Lower lobe of right lung (tissue), 2 donors: Measurements from ENCODE around the gene CDK8. TPM values are rescaled to one million over a fixed set of nuclear protein-coding genes. Genes with fewer than 3 reads are reported as not detected.
A peak's percentile ranks its signal among the peaks of the same experiment; 100 is the strongest.

Source experiments
- ATAC-seq, 2 donors: fragments of 200-7000 bp; cut with Tn5 transposase; one replicate each; pipeline ENCODE4 v1.9.1; 2020 to 2022; ENCODE audit warnings: mild to moderate bottlenecking in 2 of 2, moderate library complexity in 2 of 2
- DNase-seq: peaks from one replicate; pipeline ENCODE4 v3.0.0-alpha.2; 2020
- H3K27ac ChIP-seq: fragments of 200-600 bp; one replicate; pipeline ENCODE4 v1.8.0; 2022
- H3K27me3 ChIP-seq: fragments of 200-600 bp; one replicate; pipeline ENCODE4 v1.8.0; 2022; ENCODE audit warnings: low read depth
- H3K36me3 ChIP-seq: fragments of 200-600 bp; one replicate; pipeline ENCODE4 v1.8.0; 2022; ENCODE audit warnings: mild to moderate bottlenecking
- H3K4me1 ChIP-seq: fragments of 200-600 bp; one replicate; pipeline ENCODE4 v1.8.0; 2022
- H3K4me3 ChIP-seq: fragments of 200-600 bp; one replicate; pipeline ENCODE4 v1.8.0; 2022; ENCODE audit warnings: mild to moderate bottlenecking
- H3K9me3 ChIP-seq: fragments of 200-600 bp; one replicate; pipeline ENCODE4 v1.8.0; 2022
- CTCF ChIP-seq: fragments of 200-600 bp; IDR thresholded peaks from one replicate; pipeline ENCODE4 v1.8.0; 2022; ENCODE audit warnings: antibody characterized with exemption, mild to moderate bottlenecking
- intact Hi-C: fragments of 100-400 bp; cut with DNase I; formaldehyde crosslinking; loops from one replicate; pipeline ENCODE4 v1.11.0; 2022
- total RNA-seq: library from RNA; stranded (reverse); fragmentation: NEBNext Ultra II Directional; extraction: Animal tissue kit (Norgen Biotek cat#: 25700); gene quantifications from one replicate; pipeline ENCODE4 v1.2.1, GENCODE V29; 2021
- donor health status: DM: no; HTN: yes; CAD: no; lungs with severe emphysema.

CDK8 gene
- total RNA-seq, 1 donor from 2014 or later = 10.3 TPM

GRCh38 chr13:26320766-26321165 is 66.8 kb downstream of the CDK8 start:
- peaks cover 16% of the 10 kb centered on the region for H3K4me1 ChIP-seq
- H3K36me3 ChIP-seq = no peaks in the 10 kb centered on the region
- DNase-seq (no peak), ATAC-seq (no peak)
- H3K4me3 ChIP-seq = no peak overlapping the region
- intact Hi-C loops = no loop called here
- TF ChIP-seq CTCF = no peak
- no peaks in the 10 kb centered on the region for H3K27me3 ChIP-seq
- no peaks in the 10 kb centered on the region for H3K9me3 ChIP-seq
- H3K27ac ChIP-seq = no peak overlapping the region

DNA sequence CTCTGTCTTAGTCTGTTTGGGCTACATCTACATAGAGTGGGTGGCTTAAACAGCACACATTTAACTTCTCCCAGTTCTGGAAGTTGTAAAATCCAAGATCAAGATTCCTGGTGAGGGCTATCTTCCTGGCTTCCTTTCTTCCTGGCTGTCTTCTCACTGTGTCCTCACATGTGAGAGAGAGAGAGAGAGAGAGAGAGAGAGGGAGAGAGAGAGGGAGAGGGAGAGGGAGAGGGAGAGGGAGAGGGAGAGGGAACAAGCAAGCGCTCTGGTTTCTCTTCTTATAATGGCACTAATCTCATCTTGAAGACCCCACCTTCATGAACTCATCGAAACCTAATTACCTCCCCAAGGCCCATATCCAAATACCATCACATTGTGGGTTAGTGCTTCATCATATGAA is 69.2 kb downstream of the CDK8 start:
- H3K4me1 ChIP-seq = peaks cover 23% of the 10 kb centered on the region
- no peaks in the 10 kb centered on the region for H3K27me3 ChIP-seq
- H3K36me3 ChIP-seq = no peaks in the 10 kb centered on the region
- TF ChIP-seq CTCF = no peak
- H3K9me3 ChIP-seq = no peaks in the 10 kb centered on the region
- no peak overlapping the region for H3K4me3 ChIP-seq
- DNase-seq = no peak
- no peak for ATAC-seq
- no peak overlapping the region for H3K27ac ChIP-seq
- intact Hi-C loops = no loop called here

- no peaks in the 10 kb centered on the region for H3K9me3 ChIP-seq
- no peaks in the 10 kb centered on the region for H3K36me3 ChIP-seq
- peaks cover 23% of the 10 kb centered on the region for H3K4me1 ChIP-seq
- no peak for TF ChIP-seq CTCF
- no peak overlapping the region for H3K27ac ChIP-seq
- H3K4me3 ChIP-seq = no peak overlapping the region
- intact Hi-C loops = no loop called here
- ATAC-seq = no peak
- H3K27me3 ChIP-seq = no peaks in the 10 kb centered on the region
- DNase-seq = no peak
These were observed 69.8 kb downstream of the CDK8 start for GRCh38 chr13:26323764-26324163.

DNA sequence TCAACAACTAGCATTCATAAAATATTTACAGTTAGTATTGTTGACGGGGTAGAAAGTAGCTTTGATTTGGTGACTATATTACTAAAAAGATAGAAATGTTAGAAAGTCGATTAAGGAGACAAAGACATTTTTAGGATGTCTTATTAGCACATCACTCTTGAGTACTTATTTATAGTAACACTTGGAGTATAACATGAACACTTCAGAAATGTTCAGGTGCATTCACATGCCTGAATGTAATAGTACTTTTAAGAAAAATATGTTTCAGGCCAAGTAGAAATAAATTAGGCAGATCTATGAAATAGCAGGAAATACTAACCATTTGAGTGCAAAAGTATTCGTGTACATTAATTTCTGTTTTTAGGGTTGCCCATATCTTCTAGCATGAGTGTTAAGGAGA is 70.4 kb downstream of the CDK8 start:
- peak in 1 of 2 donors; percentile 59 for ATAC-seq
- intact Hi-C loops = no loop called here

GRCh38 chr13:26324867-26325266 is 70.9 kb downstream of the CDK8 start:
- no peak for TF ChIP-seq CTCF
- ATAC-seq (peak in 1 of 2 donors; percentile 47), DNase-seq (no peak)
- Histone ChIP-seq H3K36me3 (no peaks in the 10 kb centered on the region), H3K27me3 (no peaks in the 10 kb centered on the region), H3K9me3 (no peaks in the 10 kb centered on the region), H3K4me1 (peaks cover 23% of the 10 kb centered on the region), H3K27ac (no peak overlapping the region), H3K4me3 (no peak overlapping the region)
- intact Hi-C loops = no loop called here

More for the DNA sequence above, 70.4 kb downstream of the CDK8 start:
- peaks cover 23% of the 10 kb centered on the region for H3K4me1 ChIP-seq
- H3K27me3 ChIP-seq = no peaks in the 10 kb centered on the region
- DNase-seq = no peak
- no peak for TF ChIP-seq CTCF
- H3K4me3 ChIP-seq = no peak overlapping the region
- no peaks in the 10 kb centered on the region for H3K9me3 ChIP-seq
- no peak overlapping the region for H3K27ac ChIP-seq
- H3K36me3 ChIP-seq = no peaks in the 10 kb centered on the region

DNA sequence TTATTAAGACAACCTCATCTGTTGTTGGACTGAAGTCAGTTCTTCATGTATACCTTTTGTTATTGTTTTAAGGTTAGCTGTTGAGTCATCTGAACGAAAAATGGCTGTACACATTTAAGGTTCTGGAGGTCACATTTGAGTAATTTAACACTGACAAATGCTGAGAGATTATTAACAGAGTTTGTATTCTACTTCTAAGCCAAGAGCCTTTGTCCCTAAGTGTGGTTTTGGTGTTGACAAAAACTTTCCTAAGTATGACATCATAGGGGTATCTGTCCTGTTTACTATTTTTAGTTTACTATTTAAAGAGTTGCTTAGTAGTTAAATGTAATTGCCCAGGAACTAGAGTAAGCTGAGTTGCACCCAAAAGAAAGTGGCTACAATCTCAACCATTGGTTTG is 71.9 kb downstream of the CDK8 start:
- ATAC-seq (no peak), DNase-seq (no peak)
- no peaks in the 10 kb centered on the region for H3K9me3 ChIP-seq
- no peak overlapping the region for H3K4me3 ChIP-seq
- TF ChIP-seq CTCF = no peak
- no peak overlapping the region for H3K27ac ChIP-seq
- H3K27me3 ChIP-seq = no peaks in the 10 kb centered on the region
- H3K4me1 ChIP-seq = peaks cover 23% of the 10 kb centered on the region
- intact Hi-C loops = no loop called here
- no peaks in the 10 kb centered on the region for H3K36me3 ChIP-seq
